GM18508 (cell line): ENCODE measurements around the gene MTRR.

ENCODE experiments used
- ATAC-seq: cut with Tn5 transposase; IDR thresholded peaks from one replicate; pipeline ENCODE4 v1.9.1; 2021; ENCODE audit warnings: moderate number of reproducible peaks; ENCODE audit not compliant: insufficient read depth, unreplicated experiment

The MTRR gene

GRCh38 chr5:7947301-7947700 lies 78.4 kb downstream of the MTRR start:
- ATAC-seq: no peak
